Activated naive CD8-positive, alpha-beta T cell treated with anti-CD3 and anti-CD28 coated beads, Interleukin-2, amount 10 ng/mL, durations not matched to agents 7 days and 5 days (primary cell): Measurements from ENCODE around the gene PRKAR1B. TPM values are rescaled to one million over a fixed set of nuclear protein-coding genes. Genes with fewer than 3 reads are reported as not detected.

Source experiments
- ATAC-seq: fragments of 150-1000 bp; cut with Tn5 transposase; one replicate; pipeline ENCODE4 v1.10.0; 2021; ENCODE audit warnings: low read depth, moderate library complexity
- POLR2A ChIA-PET: fragments of 350-600 bp; sonication (Branson Sonifier 250); formaldehyde crosslinking; loops from one replicate; lab custom pipeline; 2021; ENCODE audit warnings: antibody characterized with exemption; lab: Charles Lee
- DNase-seq: peaks from one replicate; pipeline ENCODE4 v3.0.0; 2021
- H3K27ac Mint-ChIP-seq: one replicate; pipeline ENCODE4 v1.8.0; 2022; ENCODE audit warnings: mild to moderate bottlenecking, mixed read lengths
- H3K27me3 Mint-ChIP-seq: one replicate; pipeline ENCODE4 v1.8.0; 2022; ENCODE audit warnings: mild to moderate bottlenecking, moderate library complexity, mixed read lengths
- H3K36me3 Mint-ChIP-seq: one replicate; pipeline ENCODE4 v1.8.0; 2021; ENCODE audit warnings: mild to moderate bottlenecking, mixed read lengths
- H3K4me1 Mint-ChIP-seq: one replicate; pipeline ENCODE4 v1.8.0; 2021; ENCODE audit warnings: mixed read lengths
- H3K4me3 Mint-ChIP-seq: one replicate; pipeline ENCODE4 v1.8.0; 2022; ENCODE audit warnings: mild to moderate bottlenecking, moderate library complexity, mixed read lengths
- H3K9me3 Mint-ChIP-seq: one replicate; pipeline ENCODE4 v1.8.0; 2021; ENCODE audit warnings: mixed read lengths
- total RNA-seq, 2 experiments: library from RNA; stranded (reverse); gene quantifications; one replicate each; pipeline ENCODE4 v1.2.3, GENCODE V29; 2021

Gene PRKAR1B
- total RNA-seq, 2 experiments from 2014 or later, result 26.5 to 28.2 TPM

DNA sequence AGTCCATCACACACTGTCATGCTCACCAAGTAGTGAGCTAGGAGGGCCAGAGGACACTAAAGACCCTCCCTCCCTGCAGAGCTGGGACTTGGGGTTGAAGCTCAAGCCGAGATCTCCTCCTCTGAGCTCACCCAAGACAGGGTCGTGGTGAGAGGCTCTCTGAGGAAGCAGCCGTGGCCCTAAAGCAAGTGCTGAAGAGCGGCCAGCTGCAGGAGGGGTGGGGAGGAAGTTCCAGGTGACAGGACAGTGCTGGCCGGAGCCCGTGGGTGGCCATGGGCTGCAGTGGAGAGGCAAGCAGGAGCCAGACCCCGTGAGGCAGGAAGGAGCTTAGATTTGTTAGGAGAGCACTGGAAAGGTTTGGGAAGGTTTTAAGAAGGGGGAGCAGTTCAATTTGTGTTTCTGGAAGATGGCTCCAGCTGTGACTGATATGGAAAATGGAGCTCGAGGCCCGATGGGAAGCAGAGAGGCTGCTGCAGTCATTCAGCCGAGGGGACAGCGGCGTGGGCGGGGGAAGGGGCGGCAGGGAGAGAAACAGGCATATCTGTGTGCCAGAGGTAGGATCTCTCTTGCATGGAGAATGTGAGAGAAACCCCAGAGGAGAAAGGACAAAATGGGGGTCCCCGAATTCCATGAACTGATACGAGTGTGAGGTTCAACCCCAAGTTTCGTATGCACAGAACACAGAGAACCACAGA lies 27.5 kb downstream of the PRKAR1B start:
- Mint-ChIP-seq H3K4me3 (no peak overlapping the region), H3K27ac (no peak overlapping the region), H3K27me3 (no peaks in the 10 kb centered on the region), H3K9me3 (peaks cover 8% of the 10 kb centered on the region), H3K36me3 (peaks cover 28% of the 10 kb centered on the region), H3K4me1 (peaks cover 2% of the 10 kb centered on the region)
- DNase-seq (no peak), ATAC-seq (no peak)
- POLR2A ChIA-PET, result interaction anchor here (0.5 kb wide), 1 partner anchor 11 kb away, joined by 3 read pairs; no protein-coding TSS in a partner anchor

DNA sequence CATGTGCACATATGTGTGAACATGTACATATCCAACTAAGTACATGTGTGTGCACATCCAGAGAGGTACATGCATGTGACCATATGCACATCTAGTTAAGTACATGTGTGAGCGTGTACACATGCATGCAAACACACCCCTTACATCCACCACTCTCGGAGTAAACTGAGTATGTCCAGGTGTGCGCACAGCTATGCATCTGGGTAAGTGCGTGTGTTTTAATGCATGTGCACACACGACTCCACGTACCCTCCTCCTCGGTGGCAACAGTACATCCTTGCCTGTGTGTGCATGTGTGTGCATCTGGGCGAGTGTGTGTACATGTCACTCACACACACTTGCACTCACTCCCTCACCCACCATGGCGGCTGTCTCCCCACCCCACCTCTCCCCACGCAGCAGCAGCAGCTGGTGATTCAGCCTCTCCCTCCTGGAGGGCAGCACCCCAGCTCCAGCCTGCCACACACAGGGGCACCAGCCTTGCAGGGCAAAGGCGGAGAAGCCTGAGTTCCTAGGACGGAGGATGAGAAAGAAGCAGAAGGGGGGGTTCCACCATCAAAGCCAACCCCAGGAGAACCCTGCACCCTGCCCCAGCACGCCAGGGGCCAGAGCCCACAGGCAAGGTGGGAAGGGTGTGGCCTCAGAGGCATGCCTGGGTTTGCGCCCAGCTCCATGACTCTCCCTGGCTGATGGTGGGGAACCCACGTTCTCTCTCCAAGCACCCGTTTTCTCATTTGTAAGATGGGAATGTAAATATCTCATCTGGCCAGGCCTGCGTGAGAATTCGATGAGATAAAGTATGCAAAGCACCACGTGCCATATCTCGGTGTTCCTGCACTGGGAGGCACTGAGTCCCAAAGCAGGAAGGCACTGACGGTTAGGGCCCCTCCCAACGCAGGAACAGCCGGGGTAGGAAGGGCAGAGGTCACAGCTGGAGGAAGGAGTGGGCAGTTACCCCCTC lies 28.3 kb downstream of the PRKAR1B start:
- no peak overlapping the region for H3K27ac Mint-ChIP-seq
- DNase-seq (no peak), ATAC-seq (no peak)
- H3K4me1 Mint-ChIP-seq, result peaks cover 2% of the 10 kb centered on the region
- peaks cover 23% of the 10 kb centered on the region for H3K36me3 Mint-ChIP-seq
- POLR2A ChIA-PET, result no interaction called here
- no peaks in the 10 kb centered on the region for H3K27me3 Mint-ChIP-seq
- H3K9me3 Mint-ChIP-seq, result peaks cover 6% of the 10 kb centered on the region
- no peak overlapping the region for H3K4me3 Mint-ChIP-seq

GRCh38 chr7:696812-697551 lies 30.1 kb downstream of the PRKAR1B start:
- peaks cover 21% of the 10 kb centered on the region for H3K36me3 Mint-ChIP-seq
- ATAC-seq (no peak), DNase-seq (no peak)
- H3K9me3 Mint-ChIP-seq, result peaks cover 6% of the 10 kb centered on the region
- POLR2A ChIA-PET, result no interaction called here
- H3K4me1 Mint-ChIP-seq, result peaks cover 2% of the 10 kb centered on the region
- no peaks in the 10 kb centered on the region for H3K27me3 Mint-ChIP-seq
- no peak overlapping the region for H3K4me3 Mint-ChIP-seq
- no peak overlapping the region for H3K27ac Mint-ChIP-seq

DNA sequence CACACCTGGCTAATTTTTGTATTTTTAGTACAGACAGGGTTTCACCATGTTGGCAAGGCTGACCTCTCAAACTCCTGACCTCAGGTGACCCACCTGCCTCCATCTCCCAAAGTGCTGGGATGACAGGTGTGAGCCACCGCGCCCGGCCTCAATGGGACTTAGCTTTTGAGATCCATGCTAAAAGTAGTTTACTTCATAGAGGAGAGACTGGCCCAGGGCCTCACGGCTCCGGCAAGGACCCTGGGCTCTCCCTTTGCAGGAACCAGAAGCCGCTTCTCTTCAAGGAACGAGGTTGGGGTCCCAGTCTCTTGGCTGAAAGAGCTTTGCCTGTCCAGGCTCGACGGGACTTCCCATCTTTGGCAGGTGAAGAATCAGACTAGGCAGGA lies 30.7 kb downstream of the PRKAR1B start:
- no peak for ATAC-seq
- POLR2A ChIA-PET, result no interaction called here
- no peak overlapping the region for H3K27ac Mint-ChIP-seq

GRCh38 chr7:693280-693679 lies 33.8 kb downstream of the PRKAR1B start:
- Mint-ChIP-seq H3K4me1 (no peaks in the 10 kb centered on the region), H3K4me3 (no peak overlapping the region), H3K36me3 (peaks cover 31% of the 10 kb centered on the region), H3K9me3 (peaks cover 17% of the 10 kb centered on the region), H3K27ac (no peak overlapping the region), H3K27me3 (no peaks in the 10 kb centered on the region)
- POLR2A ChIA-PET, result interaction anchor here (0.6 kb wide), 1 partner anchor 23 kb away, joined by 4 read pairs; no protein-coding TSS in a partner anchor
- no peak for ATAC-seq
- DNase-seq, result no peak

More for the DNA sequence above, 30.7 kb downstream of the PRKAR1B start:
- Mint-ChIP-seq H3K4me1 (peaks cover 1% of the 10 kb centered on the region), H3K36me3 (peaks cover 19% of the 10 kb centered on the region), H3K4me3 (no peak overlapping the region), H3K9me3 (peaks cover 9% of the 10 kb centered on the region), H3K27me3 (no peaks in the 10 kb centered on the region)
- no peak for DNase-seq

DNA sequence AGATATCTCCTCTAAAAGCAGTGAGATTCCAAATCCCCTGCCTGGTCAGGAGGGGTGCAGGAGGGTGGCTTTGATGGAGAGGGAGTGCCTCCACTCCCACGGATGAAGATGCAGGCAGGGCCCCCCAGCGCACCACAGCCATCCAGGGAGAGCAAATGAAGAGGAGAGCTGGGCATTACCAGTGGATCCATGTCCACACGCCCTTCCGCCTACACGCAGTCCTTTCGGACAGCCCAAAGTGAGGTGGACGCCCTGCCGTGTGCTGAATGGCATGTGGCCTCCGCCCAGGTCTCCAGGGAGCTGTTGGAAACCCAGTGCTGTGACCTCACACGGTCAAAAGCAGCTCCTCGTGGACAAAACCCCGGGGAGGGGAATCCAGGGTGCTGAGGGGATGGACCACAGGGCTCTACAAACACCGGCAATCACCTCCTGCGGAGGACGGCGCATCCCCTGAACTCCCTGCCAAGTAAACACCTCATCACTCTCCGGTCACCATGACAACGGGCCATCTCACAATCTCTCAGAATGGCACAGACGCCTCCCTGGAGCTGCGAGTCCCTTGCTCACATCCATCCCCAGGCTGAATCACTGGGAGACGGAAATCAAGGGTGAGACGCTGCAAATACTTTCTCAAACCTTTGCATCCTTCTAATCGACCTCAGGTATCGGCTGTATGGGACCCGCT lies 35.6 kb downstream of the PRKAR1B start:
- H3K4me1 Mint-ChIP-seq, result no peaks in the 10 kb centered on the region
- no peaks in the 10 kb centered on the region for H3K27me3 Mint-ChIP-seq
- POLR2A ChIA-PET, result no interaction called here
- peaks cover 41% of the 10 kb centered on the region for H3K36me3 Mint-ChIP-seq
- ATAC-seq (no peak), DNase-seq (no peak)
- H3K4me3 Mint-ChIP-seq, result no peak overlapping the region
- H3K27ac Mint-ChIP-seq, result no peak overlapping the region
- peaks cover 25% of the 10 kb centered on the region for H3K9me3 Mint-ChIP-seq

GRCh38 chr7:690478-691360 lies 36.4 kb downstream of the PRKAR1B start:
- DNase-seq (no peak), ATAC-seq (no peak)
- Mint-ChIP-seq H3K4me3 (no peak overlapping the region), H3K36me3 (peaks cover 43% of the 10 kb centered on the region), H3K27ac (no peak overlapping the region), H3K27me3 (no peaks in the 10 kb centered on the region), H3K4me1 (no peaks in the 10 kb centered on the region), H3K9me3 (peaks cover 28% of the 10 kb centered on the region)
- POLR2A ChIA-PET, result no interaction called here

DNA sequence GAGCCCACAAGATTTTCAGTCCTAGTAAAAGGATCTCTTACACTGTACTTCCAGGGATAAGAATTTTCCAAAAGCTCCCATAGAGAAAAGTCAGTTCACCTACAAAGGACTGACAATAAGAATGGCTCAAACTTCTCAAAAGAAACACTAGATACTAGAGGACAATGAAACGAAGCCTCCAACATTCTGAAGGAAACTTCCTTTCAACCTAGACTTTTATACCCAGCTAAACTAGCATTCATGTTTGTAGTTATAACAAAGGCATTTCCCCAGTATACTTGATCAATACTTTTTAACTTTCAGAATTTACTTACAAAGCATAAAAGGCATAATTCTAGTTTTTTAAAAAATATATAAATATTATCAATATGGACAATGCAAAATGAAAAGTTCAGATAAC lies 41.5 kb downstream of the PRKAR1B start:
- Mint-ChIP-seq H3K4me3 (no peak overlapping the region), H3K9me3 (peaks cover 27% of the 10 kb centered on the region), H3K27me3 (no peaks in the 10 kb centered on the region), H3K4me1 (no peaks in the 10 kb centered on the region), H3K36me3 (peaks cover 59% of the 10 kb centered on the region), H3K27ac (no peak overlapping the region)
- POLR2A ChIA-PET, result no interaction called here
- DNase-seq, result no peak
- ATAC-seq, result no peak

GRCh38 chr7:684416-684815 lies 42.7 kb downstream of the PRKAR1B start:
- Mint-ChIP-seq H3K36me3 (peaks cover 58% of the 10 kb centered on the region), H3K27ac (no peak overlapping the region)

GRCh38 chr7:683526-684205 lies 43.4 kb downstream of the PRKAR1B start:
- DNase-seq (no peak), ATAC-seq (no peak)
- Mint-ChIP-seq H3K27ac (no peak overlapping the region), H3K27me3 (no peaks in the 10 kb centered on the region), H3K9me3 (peaks cover 28% of the 10 kb centered on the region), H3K4me3 (no peak overlapping the region), H3K36me3 (peaks cover 59% of the 10 kb centered on the region), H3K4me1 (no peaks in the 10 kb centered on the region)
- POLR2A ChIA-PET, result no interaction called here

More at GRCh38 chr7:684416-684815, 42.7 kb downstream of the PRKAR1B start:
- Mint-ChIP-seq H3K9me3 (peaks cover 30% of the 10 kb centered on the region), H3K4me1 (no peaks in the 10 kb centered on the region), H3K27me3 (no peaks in the 10 kb centered on the region), H3K4me3 (no peak overlapping the region)
- DNase-seq (no peak), ATAC-seq (no peak)
- POLR2A ChIA-PET, result no interaction called here

- Mint-ChIP-seq H3K9me3 (peaks cover 24% of the 10 kb centered on the region), H3K4me1 (no peaks in the 10 kb centered on the region), H3K27ac (no peak overlapping the region), H3K36me3 (peaks cover 62% of the 10 kb centered on the region), H3K27me3 (no peaks in the 10 kb centered on the region), H3K4me3 (no peak overlapping the region)
- no peak for DNase-seq
- POLR2A ChIA-PET, result interaction anchor here (0.7 kb wide), 1 partner anchor 145 kb away, joined by 3 read pairs; no protein-coding TSS in a partner anchor
- no peak for ATAC-seq
Observed at GRCh38 chr7:682810-683209, 44.3 kb downstream of the PRKAR1B start.
